ENCODE measurements around the gene VIPR2.
"Not testable (repeated sequence)": the region's sequence is repeated elsewhere in the genome, so short reads cannot be mapped to it uniquely, and the experiment has no call there.

VIPR2 gene

GRCh38 chr7:159144758-159145489 is at the start of gene VIPR2:
Gene VIPR2 (minus strand): TSS chr7:159144867. CDS start chr7:159144771, 96 bp downstream.
- no peak for DNase-seq (ENCODE audit: low spot score)

- DNase-seq (ENCODE audit: low spot score), result no peak
Measured at GRCh38 chr7:159193543-159194090, 49.0 kb upstream of the VIPR2 start.

GRCh38 chr7:159192725-159193453 is 48.2 kb upstream of the VIPR2 start:
- no peak for DNase-seq (ENCODE audit: low spot score)

GRCh38 chr7:159192013-159192412 is 47.3 kb upstream of the VIPR2 start:
- no peak for DNase-seq (ENCODE audit: low spot score)

GRCh38 chr7:159191236-159191635 is 46.6 kb upstream of the VIPR2 start:
- DNase-seq (ENCODE audit: low spot score), result no peak

GRCh38 chr7:159188011-159188410 is 43.3 kb upstream of the VIPR2 start:
- DNase-seq (ENCODE audit: low spot score), result no peak

GRCh38 chr7:159179241-159179640 is 34.6 kb upstream of the VIPR2 start:
- DNase-seq (ENCODE audit: low spot score), result no peak

- no peak for DNase-seq (ENCODE audit: low spot score)
Measured at GRCh38 chr7:159177284-159177953, 32.8 kb upstream of the VIPR2 start.

- DNase-seq (ENCODE audit: low spot score), result no peak
Measured at GRCh38 chr7:159175792-159176191, 31.1 kb upstream of the VIPR2 start.

- not testable (repeated sequence) for DNase-seq (ENCODE audit: low spot score)
Measured at GRCh38 chr7:159175100-159175499, 30.4 kb upstream of the VIPR2 start.

GRCh38 chr7:159172400-159172799 is 27.7 kb upstream of the VIPR2 start:
- DNase-seq (ENCODE audit: low spot score), result no peak

- DNase-seq (ENCODE audit: low spot score), result no peak
Measured at GRCh38 chr7:159169391-159169790, 24.7 kb upstream of the VIPR2 start.

GRCh38 chr7:159167139-159167538 is 22.5 kb upstream of the VIPR2 start:
- DNase-seq (ENCODE audit: low spot score), result no peak

- no peak for DNase-seq (ENCODE audit: low spot score)
Measured at GRCh38 chr7:159166530-159166929, 21.9 kb upstream of the VIPR2 start.

GRCh38 chr7:159165352-159165751 is 20.7 kb upstream of the VIPR2 start:
- no peak for DNase-seq (ENCODE audit: low spot score)

GRCh38 chr7:159163703-159164301 is 19.1 kb upstream of the VIPR2 start:
- DNase-seq (ENCODE audit: low spot score), result not testable (repeated sequence)

- not testable (repeated sequence) for DNase-seq (ENCODE audit: low spot score)
Measured at GRCh38 chr7:159162050-159162626, 17.5 kb upstream of the VIPR2 start.

GRCh38 chr7:159160450-159160849 is 15.8 kb upstream of the VIPR2 start:
- DNase-seq (ENCODE audit: low spot score), result no peak

- no peak for DNase-seq (ENCODE audit: low spot score)
Measured at GRCh38 chr7:159159731-159160130, 15.1 kb upstream of the VIPR2 start.

- DNase-seq (ENCODE audit: low spot score), result no peak
Measured at GRCh38 chr7:159158888-159159405, 14.3 kb upstream of the VIPR2 start.

- no peak for DNase-seq (ENCODE audit: low spot score)
Measured at GRCh38 chr7:159158125-159158887, 13.6 kb upstream of the VIPR2 start.

Measured in CD4-positive, alpha-beta T cell treated with Interleukin-15 for 4 hours (primary cell).